ENCODE results near the gene NRXN3. TPM values are rescaled to one million over a fixed set of nuclear protein-coding genes. Genes with fewer than 3 reads are reported as not detected.

Gene NRXN3
- total and polyA plus RNA-seq, 2 of the 13 experiments (the other 11 are each of a cell fraction or from before 2014, with no cell fraction given): 0.03 TPM; not detected in 1

DNA sequence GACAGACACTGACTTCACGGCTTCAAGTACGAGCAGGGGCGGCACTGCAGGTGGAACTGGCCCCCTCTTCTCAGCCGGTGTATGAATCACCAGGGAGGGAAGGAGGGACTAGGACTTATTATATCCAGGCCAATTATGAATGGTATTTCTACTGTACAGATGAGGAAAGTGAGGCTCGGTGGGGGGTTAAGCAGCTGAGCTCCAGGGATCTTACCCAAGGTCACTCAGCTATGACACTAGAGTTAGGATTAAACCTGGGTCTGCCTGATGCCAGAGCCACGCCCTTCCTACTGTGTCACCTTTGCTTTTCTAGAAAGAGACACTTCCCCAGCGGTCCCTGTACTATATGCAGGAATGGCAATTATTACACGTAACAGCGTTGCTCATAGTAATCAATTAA lies 42.2 kb upstream of the NRXN3 start (continued):
- TF ChIP-seq, protein P1, sequence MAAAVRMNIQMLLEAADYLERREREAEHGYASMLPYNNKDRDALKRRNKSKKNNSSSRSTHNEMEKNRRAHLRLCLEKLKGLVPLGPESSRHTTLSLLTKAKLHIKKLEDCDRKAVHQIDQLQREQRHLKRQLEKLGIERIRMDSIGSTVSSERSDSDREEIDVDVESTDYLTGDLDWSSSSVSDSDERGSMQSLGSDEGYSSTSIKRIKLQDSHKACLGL (CRISPR knock-in tag; IDR thresholded peaks at IDR 0.05): no peak
- TF ChIP-seq ATRX (CRISPR knock-in tag; IDR thresholded peaks at IDR 0.05; ENCODE audit: borderline replicate concordance) (no peak), FOSL1 (CRISPR knock-in tag; IDR thresholded peaks at IDR 0.05; ENCODE audit: borderline replicate concordance) (no peak)

- H3K27ac ChIP-seq (ENCODE audit: extremely low read length, insufficient read depth, low read length): no peak overlapping the region
- in situ Hi-C loops (cut with HindIII; ENCODE audit: extremely low pct_ligation_motif_present, low pct_unique_long_range_greater_than_20kb): no loop called here
- no peak overlapping the region for H3K4me2 ChIP-seq (ENCODE audit: low read depth, low read length)
- ChIA-PET CTCF (ENCODE audit: low intra/inter-chr PET ratio, low total read pairs) (no interaction called here), POLR2A (no interaction called here)
- no peak for ATAC-seq
- no peaks in the 10 kb centered on the region for H3K79me2 ChIP-seq (ENCODE audit: insufficient read depth, low read length)
- WGBS (ENCODE audit: low lambda C conversion rate): 7% methylated on average over 4 of the region's 4 CpGs
- no peak overlapping the region for H3K4me3 ChIP-seq (replicated peaks in 1 of 3; ENCODE audit: insufficient read depth in 1 of 3, low read depth in 2 of 3, low read length in 3 of 3)
- TF ChIP-seq HDAC6 (IDR thresholded peaks at IDR 0.05; ENCODE audit: low read depth, low read length): no peak
- TF ChIP-seq, protein P2, sequence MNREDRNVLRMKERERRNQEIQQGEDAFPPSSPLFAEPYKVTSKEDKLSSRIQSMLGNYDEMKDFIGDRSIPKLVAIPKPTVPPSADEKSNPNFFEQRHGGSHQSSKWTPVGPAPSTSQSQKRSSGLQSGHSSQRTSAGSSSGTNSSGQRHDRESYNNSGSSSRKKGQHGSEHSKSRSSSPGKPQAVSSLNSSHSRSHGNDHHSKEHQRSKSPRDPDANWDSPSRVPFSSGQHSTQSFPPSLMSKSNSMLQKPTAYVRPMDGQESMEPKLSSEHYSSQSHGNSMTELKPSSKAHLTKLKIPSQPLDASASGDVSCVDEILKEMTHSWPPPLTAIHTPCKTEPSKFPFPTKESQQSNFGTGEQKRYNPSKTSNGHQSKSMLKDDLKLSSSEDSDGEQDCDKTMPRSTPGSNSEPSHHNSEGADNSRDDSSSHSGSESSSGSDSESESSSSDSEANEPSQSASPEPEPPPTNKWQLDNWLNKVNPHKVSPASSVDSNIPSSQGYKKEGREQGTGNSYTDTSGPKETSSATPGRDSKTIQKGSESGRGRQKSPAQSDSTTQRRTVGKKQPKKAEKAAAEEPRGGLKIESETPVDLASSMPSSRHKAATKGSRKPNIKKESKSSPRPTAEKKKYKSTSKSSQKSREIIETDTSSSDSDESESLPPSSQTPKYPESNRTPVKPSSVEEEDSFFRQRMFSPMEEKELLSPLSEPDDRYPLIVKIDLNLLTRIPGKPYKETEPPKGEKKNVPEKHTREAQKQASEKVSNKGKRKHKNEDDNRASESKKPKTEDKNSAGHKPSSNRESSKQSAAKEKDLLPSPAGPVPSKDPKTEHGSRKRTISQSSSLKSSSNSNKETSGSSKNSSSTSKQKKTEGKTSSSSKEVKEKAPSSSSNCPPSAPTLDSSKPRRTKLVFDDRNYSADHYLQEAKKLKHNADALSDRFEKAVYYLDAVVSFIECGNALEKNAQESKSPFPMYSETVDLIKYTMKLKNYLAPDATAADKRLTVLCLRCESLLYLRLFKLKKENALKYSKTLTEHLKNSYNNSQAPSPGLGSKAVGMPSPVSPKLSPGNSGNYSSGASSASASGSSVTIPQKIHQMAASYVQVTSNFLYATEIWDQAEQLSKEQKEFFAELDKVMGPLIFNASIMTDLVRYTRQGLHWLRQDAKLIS (CRISPR knock-in tag; IDR thresholded peaks at IDR 0.05): no peak
- no peak for TF ChIP-seq HOXD1 (CRISPR knock-in tag; IDR thresholded peaks at IDR 0.05)
- TF ChIP-seq, protein P3, sequence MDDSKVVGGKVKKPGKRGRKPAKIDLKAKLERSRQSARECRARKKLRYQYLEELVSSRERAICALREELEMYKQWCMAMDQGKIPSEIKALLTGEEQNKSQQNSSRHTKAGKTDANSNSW (CRISPR knock-in tag; IDR thresholded peaks at IDR 0.05; ENCODE audit: borderline replicate concordance): no peak
- no peak for TF ChIP-seq SPEN (CRISPR knock-in tag; IDR thresholded peaks at IDR 0.05; ENCODE audit: low read depth)
- no peak for TF ChIP-seq POLR2A (IDR thresholded peaks at IDR 0.05; ENCODE audit: insufficient read depth in 1 of 2, low read depth in 2 of 2, low read length in 2 of 2)
- TF ChIP-seq CENPBD1 (CRISPR knock-in tag; IDR thresholded peaks at IDR 0.05; ENCODE audit: borderline replicate concordance, low read depth): no peak
- no peak for TF ChIP-seq JUND (CRISPR knock-in tag; IDR thresholded peaks at IDR 0.05)
- no peak for TF ChIP-seq ZMYM4 (CRISPR knock-in tag; IDR thresholded peaks at IDR 0.05)
- TF ChIP-seq EED (CRISPR knock-in tag; IDR thresholded peaks at IDR 0.05): no peak
- no peak overlapping the region for H2AFZ ChIP-seq (ENCODE audit: low read length)
- no peak overlapping the region for H3K9ac ChIP-seq (ENCODE audit: insufficient read depth, low read depth, low read length)
- no peak for FAIRE-seq
- BruUV-seq (replicated peaks): no TSS peak
- no peak for DNase-seq (ENCODE audit: low spot score)
- no peaks in the 10 kb centered on the region for H3K4me1 ChIP-seq (ENCODE audit: insufficient read depth, low read length)
- H3K27me3 ChIP-seq (ENCODE audit: control insufficient read depth in 1 of 2, insufficient read depth in 2 of 2, low read length in 2 of 2): no peaks in the 10 kb centered on the region
- intact Hi-C loops (cut with micrococcal nuclease; ENCODE audit: unreplicated experiment): no loop called here
- no peaks in the 10 kb centered on the region for H4K20me1 ChIP-seq (ENCODE audit: insufficient read depth, low read length)
- no peaks in the 10 kb centered on the region for H3K36me3 ChIP-seq (replicated peaks in 1 of 2; ENCODE audit: control insufficient read depth in 1 of 2, insufficient read depth in 2 of 2, low read length in 2 of 2)
- H3K9me3 ChIP-seq (ENCODE audit: low read length): no peaks in the 10 kb centered on the region
These were observed 40.8 kb upstream of the NRXN3 start for GRCh38 chr14:78129375-78129774.

Data from HepG2 (cell line).